OCI-LY3 (cell line): ENCODE results near the gene TCL1B.

Experiments
- H2AFZ ChIP-seq: fragments of 200-600, 300-600 bp; shearing (Covaris generic); 2 replicates; pipeline ENCODE4 v1.6.0; 2014; ENCODE audit warnings: antibody characterized with exemption, low read depth, low read length
- H3K27ac ChIP-seq: fragments of 200-600, 300-600 bp; sonication (generic); 2 replicates; pipeline ENCODE4 v1.5.1; 2014; ENCODE audit warnings: mild to moderate bottlenecking, low read length, moderate library complexity, mixed read lengths
- H3K27me3 ChIP-seq: fragments of 200-600, 300-600 bp; sonication (generic); 2 replicates; pipeline ENCODE4 v1.6.1; 2014; ENCODE audit warnings: low read depth, low read length, mixed read lengths
- H3K36me3 ChIP-seq: fragments of 200-600, 300-600 bp; sonication (generic); replicated peaks from 2 replicates; pipeline ENCODE3; 2014; ENCODE audit warnings: low read depth, low read length, mixed read lengths
- H3K4me1 ChIP-seq: fragments of 300-600, 200-600 bp; sonication (generic); 2 replicates; pipeline ENCODE4 v1.6.1; 2014; ENCODE audit warnings: low read length, mixed read lengths
- H3K4me2 ChIP-seq: fragments of 200-600, 300-600 bp; sonication (generic); 2 replicates; pipeline ENCODE4 v1.6.1; 2014; ENCODE audit warnings: low read length, mixed read lengths
- H3K4me3 ChIP-seq: fragments of 300-600, 200-600 bp; sonication (generic); 2 replicates; pipeline ENCODE4 v1.5.1; 2014; ENCODE audit warnings: antibody characterized with exemption, mild to moderate bottlenecking, low read length, moderate library complexity
- H3K79me2 ChIP-seq: fragments of 300-600, 200-600 bp; shearing (Covaris generic); 2 replicates; pipeline ENCODE4 v1.6.1; 2014; ENCODE audit warnings: mild to moderate bottlenecking, low read length, mixed read lengths
- H3K9ac ChIP-seq: fragments of 300-600, 200-600 bp; shearing (Covaris generic); 2 replicates; pipeline ENCODE4 v1.6.0; 2014; ENCODE audit warnings: mild to moderate bottlenecking, low read length, moderate library complexity
- H3K9me3 ChIP-seq: fragments of 200-600, 300-600 bp; shearing (Covaris generic); 2 replicates; pipeline ENCODE4 v1.6.1; 2014; ENCODE audit warnings: low read length, mixed read lengths; ENCODE audit not compliant: insufficient read depth
- H4K20me1 ChIP-seq: fragments of 200-600, 300-600 bp; sonication (generic); 2 replicates; pipeline ENCODE4 v1.6.1; 2016; ENCODE audit warnings: low read length, mixed read lengths; ENCODE audit not compliant: insufficient read depth
- CTCF ChIP-seq: fragments of 200-600, 300-600 bp; sonication (generic); IDR thresholded peaks from 2 replicates; pipeline ENCODE4 v1.5.1; 2014; ENCODE audit warnings: antibody characterized with exemption, low read length, low read depth
- EZH2phosphoT487 ChIP-seq: fragments of 200-600 bp; shearing (Covaris generic); IDR thresholded peaks from 2 replicates; pipeline ENCODE4 v1.6.1; 2018; ENCODE audit warnings: antibody characterized with exemption, mixed run types, low read depth

TCL1B gene

DNA sequence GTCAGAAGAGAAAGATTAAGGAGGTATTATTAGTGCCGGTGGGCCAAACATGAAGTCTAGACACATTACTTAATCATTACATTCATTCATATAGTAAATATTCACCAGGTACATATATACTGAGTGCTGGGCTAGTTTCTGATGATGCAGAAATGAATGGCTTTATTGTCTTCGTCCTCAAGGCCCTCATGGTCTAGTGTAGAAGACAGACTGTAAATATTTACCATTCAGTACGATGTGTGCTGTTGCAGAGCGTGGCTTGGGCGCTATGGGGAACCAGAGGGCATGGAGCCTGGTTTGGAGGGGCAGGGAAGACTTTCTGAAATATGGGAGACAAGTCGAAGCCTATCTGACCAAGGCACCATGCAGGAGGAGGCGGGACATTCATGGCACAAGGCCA is 37.0 kb upstream of the TCL1B start:
- Histone ChIP-seq H3K36me3 (no peaks in the 10 kb centered on the region), H3K27ac (no peak overlapping the region), H4K20me1 (no peaks in the 10 kb centered on the region), H2AFZ (no peak overlapping the region), H3K9me3 (no peaks in the 10 kb centered on the region), H3K27me3 (no peaks in the 10 kb centered on the region), H3K79me2 (no peaks in the 10 kb centered on the region), H3K4me1 (peaks cover 2% of the 10 kb centered on the region; the same call in 1 of the 2 replicates), H3K4me2 (no peak overlapping the region), H3K9ac (no peak overlapping the region), H3K4me3 (no peak overlapping the region)
- no peak for TF ChIP-seq CTCF
- TF ChIP-seq EZH2phosphoT487 = no peak

- Histone ChIP-seq H3K27me3 (no peaks in the 10 kb centered on the region), H3K79me2 (no peaks in the 10 kb centered on the region), H3K4me3 (no peak overlapping the region), H3K36me3 (no peaks in the 10 kb centered on the region), H3K4me2 (no peak overlapping the region), H2AFZ (no peak overlapping the region), H3K9ac (no peak overlapping the region), H3K27ac (no peak overlapping the region), H3K4me1 (peaks cover 4% of the 10 kb centered on the region; the same call in 1 of the 2 replicates), H3K9me3 (no peaks in the 10 kb centered on the region), H4K20me1 (no peaks in the 10 kb centered on the region)
- no peak for TF ChIP-seq CTCF
Measured at GRCh38 chr14:95651028-95651427, 35.2 kb upstream of the TCL1B start.

- Histone ChIP-seq H3K4me3 (no peak overlapping the region), H3K9me3 (no peaks in the 10 kb centered on the region), H3K27ac (no peak overlapping the region), H3K36me3 (no peaks in the 10 kb centered on the region), H3K4me1 (peaks cover 4% of the 10 kb centered on the region; the same call in 1 of the 2 replicates), H2AFZ (no peak overlapping the region), H3K27me3 (no peaks in the 10 kb centered on the region), H3K4me2 (no peak overlapping the region), H4K20me1 (no peaks in the 10 kb centered on the region), H3K79me2 (no peaks in the 10 kb centered on the region), H3K9ac (no peak overlapping the region)
- TF ChIP-seq CTCF (no peak), EZH2phosphoT487 (no peak)
Measured at GRCh38 chr14:95651821-95652583, 34.2 kb upstream of the TCL1B start.

- H3K4me3 ChIP-seq = no peak overlapping the region
- H3K9me3 ChIP-seq = no peaks in the 10 kb centered on the region
- no peak overlapping the region for H3K27ac ChIP-seq
- H3K9ac ChIP-seq = no peak overlapping the region
- no peaks in the 10 kb centered on the region for H3K79me2 ChIP-seq
- no peak overlapping the region for H2AFZ ChIP-seq
- no peak overlapping the region for H3K4me2 ChIP-seq
- no peaks in the 10 kb centered on the region for H4K20me1 ChIP-seq
- H3K36me3 ChIP-seq = no peaks in the 10 kb centered on the region
- TF ChIP-seq EZH2phosphoT487 = no peak
- TF ChIP-seq CTCF = no peak
- H3K27me3 ChIP-seq = no peaks in the 10 kb centered on the region
- H3K4me1 ChIP-seq = peaks cover 4% of the 10 kb centered on the region; the same call in 1 of the 2 replicates
Measured at GRCh38 chr14:95652690-95653089, 33.5 kb upstream of the TCL1B start.
